ENCODE results near the gene CIT. TPM values are rescaled to one million over a fixed set of nuclear protein-coding genes. Genes with fewer than 3 reads are reported as not detected.

The CIT gene
- total RNA-seq, 6 experiments from 2014 or later: 1.8 to 12.8 (median 3.3) TPM

GRCh38 chr12:119727600-119728443, 149.3 kb downstream of the CIT start:
- intact Hi-C loops (cut with DNase I): no loop called here
- H3K36me3 ChIP-seq: no peaks in the 10 kb centered on the region
- no peaks in the 10 kb centered on the region for H3K4me1 ChIP-seq
- ATAC-seq (no peak), DNase-seq (no peak)
- no peak for TF ChIP-seq POLR2A (IDR thresholded peaks at IDR 0.05)
- TF ChIP-seq, protein P1, sequence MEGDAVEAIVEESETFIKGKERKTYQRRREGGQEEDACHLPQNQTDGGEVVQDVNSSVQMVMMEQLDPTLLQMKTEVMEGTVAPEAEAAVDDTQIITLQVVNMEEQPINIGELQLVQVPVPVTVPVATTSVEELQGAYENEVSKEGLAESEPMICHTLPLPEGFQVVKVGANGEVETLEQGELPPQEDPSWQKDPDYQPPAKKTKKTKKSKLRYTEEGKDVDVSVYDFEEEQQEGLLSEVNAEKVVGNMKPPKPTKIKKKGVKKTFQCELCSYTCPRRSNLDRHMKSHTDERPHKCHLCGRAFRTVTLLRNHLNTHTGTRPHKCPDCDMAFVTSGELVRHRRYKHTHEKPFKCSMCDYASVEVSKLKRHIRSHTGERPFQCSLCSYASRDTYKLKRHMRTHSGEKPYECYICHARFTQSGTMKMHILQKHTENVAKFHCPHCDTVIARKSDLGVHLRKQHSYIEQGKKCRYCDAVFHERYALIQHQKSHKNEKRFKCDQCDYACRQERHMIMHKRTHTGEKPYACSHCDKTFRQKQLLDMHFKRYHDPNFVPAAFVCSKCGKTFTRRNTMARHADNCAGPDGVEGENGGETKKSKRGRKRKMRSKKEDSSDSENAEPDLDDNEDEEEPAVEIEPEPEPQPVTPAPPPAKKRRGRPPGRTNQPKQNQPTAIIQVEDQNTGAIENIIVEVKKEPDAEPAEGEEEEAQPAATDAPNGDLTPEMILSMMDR (IDR thresholded peaks at IDR 0.05): no peak
- no peak overlapping the region for H3K4me3 ChIP-seq
- no peaks in the 10 kb centered on the region for H3K27me3 ChIP-seq
- H3K27ac ChIP-seq: no peak overlapping the region
- WGBS (ENCODE audit: insufficient coverage, low coverage, low lambda C conversion rate, missing lambda C conversion rate): 91% methylated on average over 2 of the region's 3 CpGs
- H3K9me3 ChIP-seq: no peaks in the 10 kb centered on the region

DNA sequence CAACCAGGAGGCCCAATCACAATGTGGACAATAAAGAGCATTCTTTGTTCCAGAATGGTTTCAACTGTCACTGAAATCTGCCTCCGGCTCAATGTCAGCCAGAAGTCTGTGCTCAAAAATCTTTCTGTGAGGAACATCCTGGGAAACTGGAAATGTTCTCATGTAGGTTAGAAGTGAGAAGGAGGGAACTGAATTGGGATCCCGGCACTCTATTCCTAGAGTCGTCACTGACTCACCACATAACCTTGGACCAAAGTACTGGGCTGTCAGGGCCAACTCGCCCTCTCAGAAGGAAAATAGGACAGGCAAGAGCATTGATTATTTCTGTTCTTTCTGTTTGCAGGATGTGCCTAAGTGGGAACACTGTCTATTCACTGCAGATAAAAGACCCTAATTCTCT, 151.6 kb downstream of the CIT start:
- H3K27me3 ChIP-seq: no peaks in the 10 kb centered on the region
- no peaks in the 10 kb centered on the region for H3K9me3 ChIP-seq
- H3K4me3 ChIP-seq: no peak overlapping the region
- H3K36me3 ChIP-seq: no peaks in the 10 kb centered on the region
- WGBS (ENCODE audit: insufficient coverage, low coverage, low lambda C conversion rate, missing lambda C conversion rate): 79% methylated on average over 3 of the region's 4 CpGs
- no peaks in the 10 kb centered on the region for H3K4me1 ChIP-seq
- intact Hi-C loops (cut with DNase I): no loop called here
- ATAC-seq (peak in 1 of 4 donors; percentile 71), DNase-seq (no peak)
- no peak overlapping the region for H3K27ac ChIP-seq
- no peak for TF ChIP-seq POLR2A (IDR thresholded peaks at IDR 0.05)
- TF ChIP-seq, protein P1 (IDR thresholded peaks at IDR 0.05): no peak

DNA sequence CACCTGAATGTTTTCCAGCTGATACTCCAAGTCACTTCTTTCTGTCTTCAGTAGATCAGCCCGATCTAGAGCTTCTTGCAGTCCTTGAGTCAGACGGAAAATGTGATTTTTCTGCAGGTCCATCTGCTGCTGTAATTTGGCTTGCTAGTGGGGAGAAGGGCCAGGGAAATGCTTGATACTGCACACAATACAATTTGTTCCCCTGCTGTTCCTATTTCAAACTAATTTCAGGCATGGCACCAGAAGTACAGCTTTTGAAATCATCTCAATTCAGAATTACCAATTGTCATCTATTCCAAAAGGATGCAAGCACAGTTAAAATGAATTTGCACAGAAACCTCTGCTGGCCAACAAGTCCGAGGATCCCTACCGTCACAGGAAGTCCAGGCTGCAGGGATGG, 155.8 kb downstream of the CIT start:
- Histone ChIP-seq H3K4me1 (peaks cover 0 to 6% (median under 1%) of the 10 kb centered on the region in 4 donors), H3K9me3 (no peaks in the 10 kb centered on the region), H3K4me3 (no peak overlapping the region), H3K27me3 (no peaks in the 10 kb centered on the region), H3K27ac (no peak overlapping the region), H3K36me3 (no peaks in the 10 kb centered on the region)
- TF ChIP-seq, protein P1 (IDR thresholded peaks at IDR 0.05): no peak
- TF ChIP-seq POLR2A (IDR thresholded peaks at IDR 0.05): no peak
- intact Hi-C loops (cut with DNase I): no loop called here
- 89% methylated on average over 3 of the region's 4 CpGs for WGBS (ENCODE audit: insufficient coverage, low coverage, low lambda C conversion rate, missing lambda C conversion rate)
- ATAC-seq (no peak), DNase-seq (no peak)

GRCh38 chr12:119720349-119720748, 156.8 kb downstream of the CIT start:
- no peak for ATAC-seq
- peaks cover 0 to 11% (median 5%) of the 10 kb centered on the region in 4 donors for H3K4me1 ChIP-seq
- H3K4me3 ChIP-seq: no peak overlapping the region
- intact Hi-C loops (cut with DNase I): no loop called here
- no peaks in the 10 kb centered on the region for H3K9me3 ChIP-seq
- TF ChIP-seq POLR2A (IDR thresholded peaks at IDR 0.05): no peak
- TF ChIP-seq, protein P1 (IDR thresholded peaks at IDR 0.05): no peak
- H3K36me3 ChIP-seq: no peaks in the 10 kb centered on the region
- H3K27me3 ChIP-seq: no peaks in the 10 kb centered on the region
- DNase-seq: no peak
- no peak overlapping the region for H3K27ac ChIP-seq
